ENCODE measurements around the gene NCDN.
A peak's percentile ranks its signal among the peaks of the same experiment; 100 is the strongest.
"Not testable (repeated sequence)": the region's sequence is repeated elsewhere in the genome, so short reads cannot be mapped to it uniquely, and the experiment has no call there.

NCDN gene

DNA sequence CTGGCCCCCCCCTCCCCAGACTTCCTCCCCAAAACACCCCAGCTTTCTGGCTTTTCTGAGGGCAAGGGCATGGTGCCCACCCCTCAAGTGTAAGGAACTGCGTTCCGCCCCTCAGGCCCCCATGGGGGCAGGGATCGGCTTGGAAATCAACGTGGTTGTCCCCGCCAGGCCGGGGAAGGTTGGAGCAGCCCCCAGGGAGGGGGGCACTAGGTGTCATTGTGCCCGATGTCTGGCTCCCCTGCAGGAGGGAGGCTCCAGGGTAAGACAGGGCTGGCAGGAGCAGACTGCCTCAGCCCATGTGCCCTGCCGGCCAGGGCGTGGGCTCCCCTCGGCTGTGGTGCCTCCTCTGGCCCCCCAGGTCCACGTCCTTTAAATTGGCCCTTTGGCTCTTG lies 8.1 kb downstream of the NCDN start:
- DNase-seq, result no peak
- in situ Hi-C loops (cut with MboI; ENCODE audit: low pct_unique_long_range_greater_than_20kb, low sequenced_read_pairs), result loop anchor here (10.0 kb wide), 1 partner anchor 149 kb away; the partner anchor contains the start of gene C1orf216

- in situ Hi-C loops (cut with MboI; ENCODE audit: low pct_unique_long_range_greater_than_20kb, low sequenced_read_pairs), result loop anchor here (10.0 kb wide), 1 partner anchor 147 kb away; the partner anchor contains the start of gene C1orf216
- DNase-seq, result no peak
Measured at GRCh38 chr1:35567947-35568558, 10.5 kb downstream of the NCDN start.

DNA sequence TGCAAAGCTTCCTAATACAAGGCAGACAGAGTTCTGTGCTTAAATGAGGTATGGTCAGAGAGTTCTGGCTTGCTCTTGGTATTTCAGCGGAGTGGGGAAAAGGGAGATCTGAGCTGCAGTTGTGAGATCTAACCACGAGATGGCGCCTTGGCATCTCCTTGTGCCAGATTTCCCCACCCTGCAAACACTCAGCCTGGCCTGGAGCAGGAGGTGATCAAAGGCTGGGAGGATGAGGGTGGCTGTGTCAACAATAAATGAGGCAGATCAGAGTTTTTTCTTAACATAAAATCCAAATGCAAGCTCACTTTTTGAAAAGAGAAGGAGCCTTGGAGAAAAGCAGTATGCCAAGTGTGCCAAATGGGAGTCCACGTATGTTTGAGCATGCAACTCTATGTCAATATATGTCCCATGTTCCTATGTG lies 11.4 kb downstream of the NCDN start:
- in situ Hi-C loops (cut with MboI; ENCODE audit: low pct_unique_long_range_greater_than_20kb, low sequenced_read_pairs), result loop anchor here (10.0 kb wide), 1 partner anchor 146 kb away; the partner anchor contains the start of gene C1orf216
- DNase-seq, result peak; percentile 92

- in situ Hi-C loops (cut with MboI; ENCODE audit: low pct_unique_long_range_greater_than_20kb, low sequenced_read_pairs), result loop anchor here (10.0 kb wide), 1 partner anchor 145 kb away; the partner anchor contains the start of gene C1orf216
- DNase-seq, result no peak
Measured at GRCh38 chr1:35569936-35570335, 12.3 kb downstream of the NCDN start.

DNA sequence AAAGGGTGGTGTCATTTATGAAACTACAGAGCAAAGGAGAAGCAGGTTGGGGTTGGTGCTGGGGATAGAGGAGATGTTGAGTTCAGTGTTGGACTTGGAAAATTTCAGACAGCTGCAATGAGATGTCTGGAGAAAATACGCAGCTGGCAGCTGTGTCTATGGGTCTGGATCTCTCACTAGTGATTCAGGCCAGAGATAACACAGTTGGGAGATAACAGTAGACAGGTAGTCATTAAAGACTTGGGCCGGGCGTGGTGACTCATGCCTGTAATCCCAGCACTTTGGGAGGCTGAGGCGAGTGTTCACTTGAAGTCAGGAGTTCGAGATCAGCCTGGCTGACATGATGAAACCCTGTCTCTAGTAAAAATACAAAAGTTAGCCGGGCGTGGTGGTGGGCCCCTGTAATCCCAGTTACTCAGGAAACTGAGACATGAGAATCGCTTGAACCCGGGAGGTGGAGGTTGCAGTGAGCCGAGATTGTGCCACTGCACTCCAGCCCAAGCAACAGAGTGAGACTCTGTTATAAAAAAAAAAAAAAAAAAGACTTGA lies 13.1 kb downstream of the NCDN start:
- in situ Hi-C loops (cut with MboI; ENCODE audit: low pct_unique_long_range_greater_than_20kb, low sequenced_read_pairs), result no loop called here
- no peak for DNase-seq

- in situ Hi-C loops (cut with MboI; ENCODE audit: low pct_unique_long_range_greater_than_20kb, low sequenced_read_pairs), result no loop called here
- DNase-seq, result no peak
Measured at GRCh38 chr1:35571263-35571662, 13.7 kb downstream of the NCDN start.

DNA sequence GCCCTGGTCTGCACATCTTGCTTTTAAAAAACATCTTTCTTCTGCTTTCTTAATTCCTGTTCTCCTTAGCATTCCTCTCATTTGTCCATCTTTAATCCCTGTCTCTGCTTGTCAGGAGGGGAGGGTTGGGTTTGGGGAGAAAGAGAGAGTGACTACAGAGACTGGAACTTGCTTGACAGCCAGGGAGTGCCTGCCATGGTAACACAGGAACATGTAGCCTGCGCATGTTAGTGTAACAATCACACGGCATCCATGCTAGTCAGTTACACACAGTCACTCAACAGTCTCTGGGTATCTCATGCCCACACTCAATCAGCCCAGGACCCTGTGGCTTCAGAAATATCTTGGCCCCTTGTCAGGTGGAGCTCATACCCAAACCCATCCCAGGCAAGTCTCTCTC lies 14.7 kb downstream of the NCDN start:
- DNase-seq, result no peak
- in situ Hi-C loops (cut with MboI; ENCODE audit: low pct_unique_long_range_greater_than_20kb, low sequenced_read_pairs), result no loop called here

GRCh38 chr1:35573198-35574124 lies 15.9 kb downstream of the NCDN start, which contains the start of gene TFAP2E:
Gene TFAP2E (plus strand): TSS chr1:35573314. CDS start chr1:35573578, 264 bp downstream.
- no peak for DNase-seq
- in situ Hi-C loops (cut with MboI; ENCODE audit: low pct_unique_long_range_greater_than_20kb, low sequenced_read_pairs), result no loop called here

GRCh38 chr1:35574125-35574654 lies 16.6 kb downstream of the NCDN start:
- DNase-seq, result no peak
- in situ Hi-C loops (cut with MboI; ENCODE audit: low pct_unique_long_range_greater_than_20kb, low sequenced_read_pairs), result no loop called here

DNA sequence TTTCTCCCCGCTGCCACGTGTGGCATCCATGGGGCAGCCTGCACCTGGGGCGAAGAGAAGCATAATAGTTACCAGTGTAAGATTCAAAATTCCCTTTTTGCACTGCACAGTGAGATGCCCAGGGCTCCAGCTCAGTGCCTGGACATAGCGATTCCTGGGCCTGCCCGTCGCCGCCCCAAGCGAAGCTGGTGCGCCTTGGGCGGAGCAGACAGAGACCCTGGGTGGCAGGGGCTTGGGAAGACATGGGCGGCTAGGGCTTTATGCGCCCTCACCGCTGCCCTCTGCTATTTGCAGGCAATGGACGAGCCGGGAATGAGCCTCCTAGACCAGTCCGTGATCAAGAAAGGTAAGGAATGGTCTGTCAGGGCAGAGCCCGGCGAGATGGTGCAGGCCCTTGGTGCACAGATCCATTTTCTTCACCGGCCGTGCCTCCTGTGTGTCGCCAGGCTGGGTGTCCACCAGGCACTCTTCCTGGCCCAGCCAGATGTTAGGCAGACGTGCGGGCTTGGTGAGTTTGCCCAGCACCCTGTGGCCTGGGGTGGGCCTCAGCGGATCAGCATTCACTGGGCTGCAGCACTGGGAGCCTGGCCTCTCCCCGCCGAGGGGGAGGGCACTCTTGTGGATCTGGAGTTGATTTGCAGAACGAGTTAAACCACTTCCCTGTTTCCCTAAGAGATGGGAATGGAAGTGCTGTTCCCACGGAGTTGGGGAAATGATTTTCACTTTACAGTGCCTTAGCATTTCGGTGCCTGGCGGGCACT lies 17.2 kb downstream of the NCDN start:
- in situ Hi-C loops (cut with MboI; ENCODE audit: low pct_unique_long_range_greater_than_20kb, low sequenced_read_pairs), result no loop called here
- DNase-seq, result peak; percentile 30

DNA sequence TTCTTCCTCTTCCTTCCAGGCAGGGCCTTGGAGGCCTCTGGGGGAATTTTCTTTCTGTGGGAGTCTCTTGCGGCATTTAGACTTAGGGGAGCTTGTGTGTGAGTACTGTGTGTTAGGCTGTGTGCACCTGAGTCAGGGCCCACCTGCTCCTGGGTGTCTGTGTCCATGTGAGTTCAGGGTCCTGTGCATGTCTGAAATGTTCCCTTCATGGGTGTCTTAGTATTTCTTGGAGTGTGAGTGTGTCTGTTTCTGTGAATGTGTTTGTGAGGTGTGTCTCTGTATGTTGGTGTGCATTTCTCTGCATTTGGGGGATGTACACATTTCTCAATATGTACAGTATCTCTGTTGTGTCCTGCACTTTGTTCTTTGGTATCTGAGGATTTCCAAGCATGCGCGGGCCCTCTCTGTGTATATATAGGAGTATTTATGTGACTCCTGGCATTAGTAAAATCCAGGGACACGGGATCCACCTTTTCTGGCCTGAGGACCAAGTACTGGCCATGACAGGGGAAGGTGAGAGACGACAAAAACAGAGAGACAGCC lies 17.9 kb downstream of the NCDN start:
- in situ Hi-C loops (cut with MboI; ENCODE audit: low pct_unique_long_range_greater_than_20kb, low sequenced_read_pairs), result no loop called here
- DNase-seq, result no peak

GRCh38 chr1:35576061-35576765 lies 18.6 kb downstream of the NCDN start:
- in situ Hi-C loops (cut with MboI; ENCODE audit: low pct_unique_long_range_greater_than_20kb, low sequenced_read_pairs), result no loop called here
- peak; percentile 74 for DNase-seq

GRCh38 chr1:35576766-35577070 lies 19.1 kb downstream of the NCDN start:
- DNase-seq; in situ Hi-C loops (cut with MboI; ENCODE audit: low pct_unique_long_range_greater_than_20kb, low sequenced_read_pairs): not testable (repeated sequence)

DNA sequence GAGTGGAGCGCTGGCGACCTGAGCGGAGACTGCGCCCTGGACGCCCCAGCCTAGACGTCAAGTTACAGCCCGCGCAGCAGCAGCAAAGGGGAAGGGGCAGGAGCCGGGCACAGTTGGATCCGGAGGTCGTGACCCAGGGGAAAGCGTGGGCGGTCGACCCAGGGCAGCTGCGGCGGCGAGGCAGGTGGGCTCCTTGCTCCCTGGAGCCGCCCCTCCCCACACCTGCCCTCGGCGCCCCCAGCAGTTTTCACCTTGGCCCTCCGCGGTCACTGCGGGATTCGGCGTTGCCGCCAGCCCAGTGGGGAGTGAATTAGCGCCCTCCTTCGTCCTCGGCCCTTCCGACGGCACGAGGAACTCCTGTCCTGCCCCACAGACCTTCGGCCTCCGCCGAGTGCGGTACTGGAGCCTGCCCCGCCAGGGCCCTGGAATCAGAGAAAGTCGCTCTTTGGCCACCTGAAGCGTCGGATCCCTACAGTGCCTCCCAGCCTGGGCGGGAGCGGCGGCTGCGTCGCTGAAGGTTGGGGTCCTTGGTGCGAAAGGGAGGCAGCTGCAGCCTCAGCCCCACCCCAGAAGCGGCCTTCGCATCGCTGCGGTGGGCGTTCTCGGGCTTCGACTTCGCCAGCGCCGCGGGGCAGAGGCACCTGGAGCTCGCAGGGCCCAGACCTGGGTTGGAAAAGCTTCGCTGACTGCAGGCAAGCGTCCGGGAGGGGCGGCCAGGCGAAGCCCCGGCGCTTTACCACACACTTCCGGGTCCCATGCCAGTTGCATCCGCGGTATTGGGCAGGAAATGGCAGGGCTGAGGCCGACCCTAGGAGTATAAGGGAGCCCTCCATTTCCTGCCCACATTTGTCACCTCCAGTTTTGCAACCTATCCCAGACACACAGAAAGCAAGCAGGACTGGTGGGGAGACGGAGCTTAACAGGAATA lies 19.7 kb downstream of the NCDN start:
- peak; percentile 90 for DNase-seq
- in situ Hi-C loops (cut with MboI; ENCODE audit: low pct_unique_long_range_greater_than_20kb, low sequenced_read_pairs), result no loop called here

GRCh38 chr1:35580949-35581388 lies 23.4 kb downstream of the NCDN start:
- DNase-seq, result no peak
- in situ Hi-C loops (cut with MboI; ENCODE audit: low pct_unique_long_range_greater_than_20kb, low sequenced_read_pairs), result no loop called here

DNA sequence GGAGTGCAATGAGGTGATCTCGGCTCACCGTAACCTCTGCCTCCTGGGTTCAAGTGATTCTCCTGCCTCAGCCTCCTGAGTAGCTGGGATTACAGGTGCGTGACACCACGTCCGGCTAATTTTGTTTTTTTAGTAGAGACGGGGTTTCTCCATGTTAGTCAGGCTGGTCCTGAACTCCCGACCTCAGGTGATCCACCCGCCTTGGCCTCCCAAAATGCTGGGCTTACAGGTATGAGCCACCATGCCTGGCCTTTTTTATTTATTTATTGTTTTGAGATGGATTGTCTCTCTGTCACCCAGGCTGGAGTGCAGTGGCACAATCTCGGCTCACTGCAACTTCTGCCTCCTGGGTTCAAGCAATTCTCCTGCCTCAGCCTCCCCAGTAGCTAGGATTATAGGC lies 24.0 kb downstream of the NCDN start:
- DNase-seq; in situ Hi-C loops (cut with MboI; ENCODE audit: low pct_unique_long_range_greater_than_20kb, low sequenced_read_pairs): not testable (repeated sequence)

- in situ Hi-C loops (cut with MboI; ENCODE audit: low pct_unique_long_range_greater_than_20kb, low sequenced_read_pairs), result no loop called here
- DNase-seq, result no peak
Measured at GRCh38 chr1:35585281-35585680, 27.7 kb downstream of the NCDN start.

Measured in KBM-7 (cell line).